HG02938 (cell line): ENCODE results near the gene BACH2.
"Not testable (repeated sequence)": the region's sequence is repeated elsewhere in the genome, so short reads cannot be mapped to it uniquely, and the experiment has no call there.

Source experiments
- ATAC-seq: cut with Tn5 transposase; IDR thresholded peaks from one replicate; pipeline ENCODE4 v1.9.1; 2021; ENCODE audit warnings: mild to moderate bottlenecking, moderate library complexity; ENCODE audit not compliant: unreplicated experiment

Gene BACH2

GRCh38 chr6:90135667-90136066 is 161.0 kb downstream of the BACH2 start:
- no peak for ATAC-seq

DNA sequence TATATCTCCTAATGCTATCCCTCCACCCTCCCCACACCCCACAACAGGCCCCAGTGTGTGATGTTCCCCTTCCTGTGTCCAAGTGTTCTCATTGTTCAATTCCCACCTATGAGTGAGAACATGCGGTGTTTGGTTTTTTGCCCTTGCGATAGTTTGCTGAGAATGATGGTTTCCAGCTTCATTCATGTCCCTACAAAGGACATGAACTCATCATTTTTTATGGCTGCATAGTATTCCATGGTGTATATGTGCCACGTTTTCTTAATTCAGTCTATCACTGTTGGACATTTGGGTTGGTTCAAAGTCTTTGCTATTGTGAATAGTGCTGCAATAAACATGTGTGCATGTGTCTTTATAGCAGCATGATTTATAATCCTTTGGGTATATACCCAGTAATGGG is 163.0 kb downstream of the BACH2 start:
- ATAC-seq, result not testable (repeated sequence)

DNA sequence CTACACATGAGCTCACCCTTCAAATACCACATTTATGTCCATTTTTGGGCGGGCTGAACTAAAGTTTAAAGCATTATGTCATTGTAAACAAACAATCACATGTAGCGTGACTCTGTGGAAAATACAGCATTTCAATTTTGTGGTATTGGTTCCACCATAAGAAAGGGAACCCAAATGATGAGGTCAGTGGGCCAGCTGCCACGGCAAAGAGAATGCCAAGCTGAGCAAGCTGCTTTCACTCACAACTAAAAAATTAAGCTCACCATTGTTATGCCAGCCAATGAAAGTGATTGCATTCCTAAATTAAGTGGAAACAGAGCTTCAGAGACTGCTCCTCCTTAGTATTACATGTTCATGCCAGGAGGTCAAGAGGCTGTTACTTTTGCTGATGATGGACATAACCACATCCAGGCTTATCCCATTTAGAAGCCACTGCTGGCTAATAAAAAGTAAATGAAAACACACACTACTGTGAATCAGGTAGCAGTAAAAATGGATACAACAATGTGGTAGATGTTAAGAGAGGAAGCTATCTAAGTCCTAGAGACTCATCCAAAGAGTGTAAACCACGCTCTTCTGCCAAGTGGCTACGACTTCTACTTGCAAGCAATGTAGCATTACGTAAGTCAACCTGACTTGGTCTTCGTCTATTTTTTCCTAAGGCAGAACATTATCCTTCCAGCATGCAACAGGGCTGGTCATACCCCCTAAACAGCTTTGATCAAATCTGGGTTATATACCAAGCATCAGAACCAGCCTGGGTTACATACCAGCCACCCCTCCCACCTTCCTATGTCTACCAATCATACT is 164.8 kb downstream of the BACH2 start:
- ATAC-seq, result no peak

- no peak for ATAC-seq
Observed at GRCh38 chr6:90131125-90131524, 165.5 kb downstream of the BACH2 start.

DNA sequence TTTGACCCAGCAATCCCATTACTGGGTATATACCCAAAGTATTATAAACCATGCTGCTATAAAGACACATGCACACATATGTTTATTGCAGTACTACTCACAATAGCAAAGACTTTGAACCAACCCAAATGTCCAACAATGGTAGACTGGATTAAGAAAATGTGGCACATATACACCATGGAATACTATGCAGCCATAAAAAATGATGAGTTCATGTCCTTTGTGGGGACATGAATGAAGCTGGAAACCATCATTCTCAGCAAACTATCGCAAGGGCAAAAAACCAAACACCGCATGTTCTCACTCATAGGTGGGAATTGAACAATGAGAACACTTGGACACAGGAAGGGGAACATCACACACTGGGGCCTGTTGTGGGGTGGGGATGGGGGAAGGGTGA is 168.0 kb downstream of the BACH2 start:
- not testable (repeated sequence) for ATAC-seq

DNA sequence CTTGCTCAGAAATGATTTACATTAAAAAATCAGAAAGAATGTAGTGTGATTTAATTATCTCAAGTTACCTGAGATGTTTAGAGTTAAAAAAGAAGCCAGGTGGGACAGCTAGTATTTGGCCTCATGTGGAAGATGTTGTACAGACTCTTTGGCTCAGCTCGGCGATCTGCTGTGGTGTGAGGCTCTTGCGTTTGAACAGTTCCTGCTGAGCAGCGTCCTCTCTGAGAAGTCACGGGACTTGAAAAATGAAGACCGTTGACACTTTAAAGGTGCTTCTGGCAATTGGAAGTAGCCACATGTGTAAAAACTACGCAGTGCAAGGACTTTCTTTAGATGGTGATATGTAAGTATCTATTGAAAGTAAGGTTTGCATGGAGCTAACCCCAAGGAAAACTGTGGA is 169.0 kb downstream of the BACH2 start:
- no peak for ATAC-seq

- no peak for ATAC-seq
Observed at GRCh38 chr6:90126839-90127238, 169.8 kb downstream of the BACH2 start.

DNA sequence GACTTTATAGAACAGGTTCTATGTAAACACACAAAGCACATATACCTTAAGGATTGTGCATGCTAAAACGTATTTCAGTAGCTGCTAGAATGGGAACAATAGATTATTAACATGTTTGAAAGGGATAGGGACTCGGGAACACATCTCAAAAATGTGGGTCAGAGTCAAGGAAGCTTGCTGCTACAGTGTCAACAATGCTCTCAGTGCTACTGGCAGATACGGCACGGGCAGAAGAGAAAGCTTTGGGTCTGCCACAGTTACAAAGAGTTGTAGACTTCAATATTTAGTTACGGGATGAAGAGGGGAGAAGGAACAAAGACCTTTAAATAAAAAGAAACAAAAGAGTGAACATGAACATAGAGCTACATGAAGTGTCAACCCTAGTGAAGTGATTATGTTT is 170.5 kb downstream of the BACH2 start:
- ATAC-seq, result no peak

DNA sequence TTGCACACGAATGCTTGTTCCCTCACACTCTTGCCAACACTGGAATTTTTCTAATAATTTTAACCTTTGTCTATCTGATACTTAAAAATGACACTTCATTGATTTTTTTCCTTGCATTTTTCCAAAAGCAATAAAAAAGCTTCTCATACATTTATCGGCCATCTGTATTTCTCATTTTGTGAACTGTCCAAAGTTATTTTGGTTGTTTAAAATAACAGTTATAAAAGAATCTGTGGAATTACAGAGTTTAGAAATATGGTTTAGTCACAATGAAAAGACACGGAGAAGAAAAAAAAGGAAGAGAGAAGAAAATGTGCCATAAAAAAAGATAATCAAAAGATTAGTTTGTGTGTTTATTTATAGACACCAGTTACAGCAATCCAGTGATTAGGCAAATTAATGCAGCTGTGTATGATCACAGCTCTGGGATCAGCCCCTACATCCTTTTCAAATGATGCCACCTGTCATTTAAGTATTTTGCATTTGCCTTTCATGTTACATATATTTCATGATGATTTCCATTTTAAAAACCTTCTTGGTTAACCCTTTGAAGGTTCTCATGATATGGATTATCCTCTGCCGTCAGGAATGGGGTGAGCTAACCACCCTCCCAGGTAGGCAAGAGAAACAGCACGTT is 171.7 kb downstream of the BACH2 start:
- no peak for ATAC-seq

DNA sequence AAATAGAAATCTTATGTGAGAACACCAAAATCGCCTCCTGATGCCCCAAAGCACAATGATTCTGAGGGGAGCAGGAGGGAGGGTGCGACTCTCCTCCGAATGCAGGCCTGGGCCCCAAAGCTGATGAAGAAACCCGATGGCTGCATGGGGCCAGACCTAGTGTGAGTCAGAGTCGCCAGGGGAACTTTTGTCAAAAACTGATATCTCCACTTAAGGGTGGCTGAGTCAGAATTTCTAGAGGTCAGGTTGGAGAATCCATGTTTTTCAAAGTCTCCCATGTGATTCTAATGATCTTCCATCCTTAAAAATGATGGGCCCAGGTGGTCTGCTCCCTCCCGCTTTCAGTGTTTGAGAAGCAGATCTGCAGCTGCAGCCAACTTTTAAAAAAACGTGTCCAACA is 172.8 kb downstream of the BACH2 start:
- no peak for ATAC-seq

GRCh38 chr6:90121982-90122381 is 174.7 kb downstream of the BACH2 start:
- no peak for ATAC-seq

GRCh38 chr6:90120327-90120726 is 176.3 kb downstream of the BACH2 start:
- no peak for ATAC-seq

GRCh38 chr6:90119618-90120017 is 177.0 kb downstream of the BACH2 start:
- ATAC-seq, result no peak

DNA sequence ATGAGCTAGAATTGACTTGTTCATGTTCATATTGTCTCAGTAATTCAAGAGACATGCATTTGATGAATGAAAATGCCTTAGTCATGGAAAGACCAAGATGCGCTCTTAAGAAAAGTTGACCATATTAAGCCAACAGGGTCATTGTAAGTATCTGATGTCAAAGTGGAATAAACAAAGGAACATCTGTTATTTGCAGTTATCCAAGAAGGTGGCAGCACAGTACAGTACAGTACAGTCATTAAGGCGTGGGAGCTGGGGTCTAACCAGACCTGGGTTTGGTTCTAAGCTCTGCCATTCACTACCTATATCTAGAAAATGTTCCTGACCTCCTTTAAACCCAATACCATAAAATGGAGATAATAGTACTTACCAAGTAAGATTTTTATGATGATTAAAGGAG is 178.1 kb downstream of the BACH2 start:
- no peak for ATAC-seq

GRCh38 chr6:90118069-90118468 is 178.6 kb downstream of the BACH2 start:
- ATAC-seq, result no peak

GRCh38 chr6:90116126-90116525 is 180.5 kb downstream of the BACH2 start:
- not testable (repeated sequence) for ATAC-seq

DNA sequence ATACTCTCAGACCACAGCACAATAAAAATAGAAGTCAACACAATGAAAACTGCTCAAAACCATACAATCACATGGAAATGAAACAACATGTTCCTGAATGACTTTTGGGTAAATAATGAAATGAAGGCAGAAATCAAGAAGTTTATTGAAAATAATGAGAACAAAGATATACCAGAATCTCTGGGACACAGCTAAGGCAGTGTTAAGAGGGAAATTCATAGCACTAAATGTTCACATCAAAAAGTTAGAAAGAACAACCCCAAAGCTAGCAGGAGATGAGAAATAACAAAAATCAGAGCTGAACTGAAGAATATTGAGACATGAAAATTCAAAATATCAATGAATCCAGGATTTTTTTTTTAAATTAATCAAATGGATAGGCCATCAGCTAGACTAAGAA is 183.3 kb downstream of the BACH2 start:
- ATAC-seq, result no peak

GRCh38 chr6:90111387-90111786 is 185.3 kb downstream of the BACH2 start:
- ATAC-seq, result no peak

- no peak for ATAC-seq
Observed at GRCh38 chr6:90110971-90111370, 185.7 kb downstream of the BACH2 start.

DNA sequence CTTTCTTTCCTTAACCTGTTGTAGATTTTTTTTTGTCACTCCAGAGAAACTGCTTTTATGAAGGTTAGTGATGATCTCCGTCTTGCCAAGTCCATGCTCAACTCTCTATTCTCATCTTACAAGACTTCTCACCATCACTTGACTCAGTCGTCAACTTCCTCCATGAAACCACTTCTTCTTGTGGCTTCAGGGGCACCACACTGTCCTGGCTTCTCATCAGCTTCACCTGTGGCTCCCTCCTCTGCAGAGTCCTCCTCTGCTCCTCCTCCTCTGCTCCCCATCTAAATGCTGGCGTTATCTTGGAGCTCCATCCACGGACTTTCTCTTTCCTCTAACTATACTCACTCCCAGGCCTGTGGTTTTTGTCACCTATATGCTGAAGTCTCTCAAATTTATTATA is 187.5 kb downstream of the BACH2 start:
- no peak for ATAC-seq

- ATAC-seq, result peak; percentile 97
Observed at GRCh38 chr6:90107771-90108282, 188.8 kb downstream of the BACH2 start.

GRCh38 chr6:90107371-90107770 is 189.3 kb downstream of the BACH2 start:
- no peak for ATAC-seq
